ENCODE data around the gene GRIK1.

Gene GRIK1

GRCh38 chr21:29604076-29604475 lies 335.7 kb downstream of the GRIK1 start:
- in situ Hi-C loops (cut with MboI; ENCODE audit: low pct_unique_long_range_greater_than_20kb, low sequenced_read_pairs, unreplicated experiment) = no loop called here
- TF ChIP-seq, protein P1, sequence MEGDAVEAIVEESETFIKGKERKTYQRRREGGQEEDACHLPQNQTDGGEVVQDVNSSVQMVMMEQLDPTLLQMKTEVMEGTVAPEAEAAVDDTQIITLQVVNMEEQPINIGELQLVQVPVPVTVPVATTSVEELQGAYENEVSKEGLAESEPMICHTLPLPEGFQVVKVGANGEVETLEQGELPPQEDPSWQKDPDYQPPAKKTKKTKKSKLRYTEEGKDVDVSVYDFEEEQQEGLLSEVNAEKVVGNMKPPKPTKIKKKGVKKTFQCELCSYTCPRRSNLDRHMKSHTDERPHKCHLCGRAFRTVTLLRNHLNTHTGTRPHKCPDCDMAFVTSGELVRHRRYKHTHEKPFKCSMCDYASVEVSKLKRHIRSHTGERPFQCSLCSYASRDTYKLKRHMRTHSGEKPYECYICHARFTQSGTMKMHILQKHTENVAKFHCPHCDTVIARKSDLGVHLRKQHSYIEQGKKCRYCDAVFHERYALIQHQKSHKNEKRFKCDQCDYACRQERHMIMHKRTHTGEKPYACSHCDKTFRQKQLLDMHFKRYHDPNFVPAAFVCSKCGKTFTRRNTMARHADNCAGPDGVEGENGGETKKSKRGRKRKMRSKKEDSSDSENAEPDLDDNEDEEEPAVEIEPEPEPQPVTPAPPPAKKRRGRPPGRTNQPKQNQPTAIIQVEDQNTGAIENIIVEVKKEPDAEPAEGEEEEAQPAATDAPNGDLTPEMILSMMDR (IDR thresholded peaks at IDR 0.05; ENCODE audit: extremely low read depth, insufficient read depth, missing control alignments) = no peak
- DNase-seq (ENCODE audit: low spot score) = no peak

DNA sequence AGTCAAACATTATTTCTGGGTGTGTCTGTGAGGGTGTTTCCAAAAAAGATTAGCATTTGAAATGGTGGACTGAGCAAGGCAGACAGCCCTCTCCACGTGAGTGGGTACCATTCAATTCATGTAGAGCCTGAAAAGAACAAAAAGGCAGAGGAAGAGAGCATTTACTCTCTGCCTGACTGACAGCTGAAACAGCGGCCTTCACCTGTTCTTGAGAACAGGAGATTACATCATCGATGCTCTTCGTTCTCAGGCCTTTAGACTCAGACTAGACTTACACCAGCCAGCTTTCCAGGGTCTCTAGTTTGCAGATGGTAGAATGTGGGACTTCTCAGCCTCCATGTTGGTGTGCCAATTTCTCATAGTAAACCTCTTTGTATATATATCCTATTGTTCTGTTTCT lies 338.7 kb downstream of the GRIK1 start:
- TF ChIP-seq, protein P1 (IDR thresholded peaks at IDR 0.05; ENCODE audit: extremely low read depth, insufficient read depth, missing control alignments) = no peak
- in situ Hi-C loops (cut with MboI; ENCODE audit: low pct_unique_long_range_greater_than_20kb, low sequenced_read_pairs, unreplicated experiment) = no loop called here
- no peak for DNase-seq (ENCODE audit: low spot score)

- no peak for DNase-seq (ENCODE audit: low spot score)
- in situ Hi-C loops (cut with MboI; ENCODE audit: low pct_unique_long_range_greater_than_20kb, low sequenced_read_pairs, unreplicated experiment) = no loop called here
- TF ChIP-seq, protein P1 (IDR thresholded peaks at IDR 0.05; ENCODE audit: extremely low read depth, insufficient read depth, missing control alignments) = no peak
Measured at GRCh38 chr21:29586696-29587095, 353.1 kb downstream of the GRIK1 start.

DNA sequence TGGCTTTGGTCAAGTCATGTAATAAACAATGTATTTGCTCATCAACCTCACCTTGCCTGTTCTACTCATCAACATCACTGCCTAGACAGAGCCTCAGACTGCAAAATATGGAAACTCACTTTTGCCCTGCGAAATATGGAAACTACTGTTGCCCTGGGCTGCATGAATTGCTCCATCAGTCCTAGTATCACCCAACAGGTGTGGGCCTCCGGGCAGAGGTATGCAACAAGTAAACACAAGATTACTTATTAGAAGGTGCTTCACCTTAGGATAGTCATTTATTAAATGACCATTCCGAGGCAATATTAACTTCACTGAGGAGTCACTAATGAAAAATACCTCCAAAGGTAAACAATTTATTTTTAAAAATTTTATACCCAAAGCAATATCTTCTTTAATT lies 354.3 kb downstream of the GRIK1 start:
- in situ Hi-C loops (cut with MboI; ENCODE audit: low pct_unique_long_range_greater_than_20kb, low sequenced_read_pairs, unreplicated experiment) = no loop called here
- no peak for DNase-seq (ENCODE audit: low spot score)
- TF ChIP-seq, protein P1 (IDR thresholded peaks at IDR 0.05; ENCODE audit: extremely low read depth, insufficient read depth, missing control alignments) = no peak

GRCh38 chr21:29583424-29583924 lies 356.3 kb downstream of the GRIK1 start:
- TF ChIP-seq, protein P1 (IDR thresholded peaks at IDR 0.05; ENCODE audit: extremely low read depth, insufficient read depth, missing control alignments) = no peak
- DNase-seq (ENCODE audit: low spot score) = no peak
- in situ Hi-C loops (cut with MboI; ENCODE audit: low pct_unique_long_range_greater_than_20kb, low sequenced_read_pairs, unreplicated experiment) = no loop called here

DNA sequence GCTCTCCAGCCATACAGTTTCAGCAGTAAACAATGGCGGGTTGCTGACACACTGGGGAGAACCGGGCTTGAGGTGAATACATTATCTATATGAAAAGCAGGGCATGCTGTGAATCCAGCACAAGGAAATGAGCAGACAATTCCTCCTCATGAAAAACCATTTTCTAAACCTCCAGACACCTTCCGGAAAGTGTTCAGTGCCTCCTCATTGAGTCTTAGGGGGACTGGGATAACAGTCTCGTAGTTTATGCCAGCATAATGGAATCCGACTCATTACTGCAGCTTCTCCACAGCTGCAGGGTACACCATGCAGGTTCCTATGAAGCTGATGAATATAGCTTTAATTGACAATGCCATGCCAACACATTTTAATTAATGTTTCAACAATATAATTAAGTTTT lies 356.9 kb downstream of the GRIK1 start:
- no peak for DNase-seq (ENCODE audit: low spot score)
- in situ Hi-C loops (cut with MboI; ENCODE audit: low pct_unique_long_range_greater_than_20kb, low sequenced_read_pairs, unreplicated experiment) = no loop called here
- TF ChIP-seq, protein P1 (IDR thresholded peaks at IDR 0.05; ENCODE audit: extremely low read depth, insufficient read depth, missing control alignments) = no peak

DNA sequence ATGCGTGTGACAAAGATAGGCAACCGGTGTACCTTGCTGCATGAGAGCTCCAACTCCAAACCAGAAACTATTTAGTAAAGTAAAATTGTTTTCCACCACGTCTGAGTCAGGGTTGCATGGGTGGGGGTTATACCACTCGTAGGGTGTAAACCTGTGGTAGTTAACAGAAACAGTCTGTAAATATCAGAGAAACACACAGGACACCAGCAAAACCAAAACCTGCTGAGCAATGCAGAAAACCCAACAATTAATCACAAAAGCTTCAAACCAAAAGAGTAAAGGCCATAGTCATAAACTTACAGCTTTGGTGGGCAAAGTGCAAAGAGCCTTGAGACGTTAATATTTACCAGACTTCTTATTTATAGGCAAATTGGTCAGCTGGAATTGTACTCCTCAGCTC lies 358.4 kb downstream of the GRIK1 start:
- in situ Hi-C loops (cut with MboI; ENCODE audit: low pct_unique_long_range_greater_than_20kb, low sequenced_read_pairs, unreplicated experiment) = no loop called here
- DNase-seq (ENCODE audit: low spot score) = no peak
- TF ChIP-seq, protein P1 (IDR thresholded peaks at IDR 0.05; ENCODE audit: extremely low read depth, insufficient read depth, missing control alignments) = no peak

All from GM13977 (cell line).